Measurements from ENCODE around the gene MEGF11. TPM values are rescaled to one million over a fixed set of nuclear protein-coding genes. Genes with fewer than 3 reads are reported as not detected.

MEGF11 gene
- total RNA-seq, 1 donor from 2014 or later = not detected

- DNase-seq (ENCODE audit: low spot score) = no peak
- intact Hi-C loops (cut with DNase I) = loop anchor here (10.0 kb wide), 1 partner anchor 275 kb away; no protein-coding TSS in a partner anchor
Observed at GRCh38 chr15:65909831-65910230, 343.7 kb downstream of the MEGF11 start.

- intact Hi-C loops (cut with DNase I) = no loop called here
- DNase-seq (ENCODE audit: low spot score) = no peak
Observed at GRCh38 chr15:65908876-65909275, 344.7 kb downstream of the MEGF11 start.

GRCh38 chr15:65907661-65908060, 345.9 kb downstream of the MEGF11 start:
- intact Hi-C loops (cut with DNase I) = no loop called here
- DNase-seq (ENCODE audit: low spot score) = no peak

GRCh38 chr15:65906396-65906795, 347.2 kb downstream of the MEGF11 start:
- DNase-seq (ENCODE audit: low spot score) = no peak
- intact Hi-C loops (cut with DNase I) = no loop called here

- no peak for DNase-seq (ENCODE audit: low spot score)
- intact Hi-C loops (cut with DNase I) = no loop called here
Observed at GRCh38 chr15:65904301-65904700, 349.2 kb downstream of the MEGF11 start.

GRCh38 chr15:65903296-65904073, 350.1 kb downstream of the MEGF11 start:
- intact Hi-C loops (cut with DNase I) = no loop called here

GRCh38 chr15:65902373-65902772, 351.2 kb downstream of the MEGF11 start:
- DNase-seq (ENCODE audit: low spot score) = peak; percentile 89
- intact Hi-C loops (cut with DNase I) = no loop called here

More at GRCh38 chr15:65903296-65904073, 350.1 kb downstream of the MEGF11 start:
- DNase-seq (ENCODE audit: low spot score) = no peak

- intact Hi-C loops (cut with DNase I) = no loop called here
Observed at GRCh38 chr15:65901836-65902235, 351.7 kb downstream of the MEGF11 start.

GRCh38 chr15:65901336-65901735, 352.2 kb downstream of the MEGF11 start:
- intact Hi-C loops (cut with DNase I) = no loop called here
- no peak for DNase-seq (ENCODE audit: low spot score)

More at GRCh38 chr15:65901836-65902235, 351.7 kb downstream of the MEGF11 start:
- DNase-seq (ENCODE audit: low spot score) = no peak

- intact Hi-C loops (cut with DNase I) = no loop called here
Observed at GRCh38 chr15:65900488-65900887, 353.1 kb downstream of the MEGF11 start.

GRCh38 chr15:65896236-65896635, 357.3 kb downstream of the MEGF11 start:
- intact Hi-C loops (cut with DNase I) = no loop called here
- DNase-seq (ENCODE audit: low spot score) = no peak

More at GRCh38 chr15:65900488-65900887, 353.1 kb downstream of the MEGF11 start:
- no peak for DNase-seq (ENCODE audit: low spot score)

GRCh38 chr15:65893060-65893459, 360.5 kb downstream of the MEGF11 start:
- intact Hi-C loops (cut with DNase I) = no loop called here
- no peak for DNase-seq (ENCODE audit: low spot score)

GRCh38 chr15:65888981-65889380, 364.6 kb downstream of the MEGF11 start:
- no peak for DNase-seq (ENCODE audit: low spot score)
- intact Hi-C loops (cut with DNase I) = no loop called here

- no peak for DNase-seq (ENCODE audit: low spot score)
- intact Hi-C loops (cut with DNase I) = no loop called here
Observed at GRCh38 chr15:65887565-65887964, 366.0 kb downstream of the MEGF11 start.

GRCh38 chr15:65885668-65886218, 367.8 kb downstream of the MEGF11 start:
- no peak for DNase-seq (ENCODE audit: low spot score)
- intact Hi-C loops (cut with DNase I) = no loop called here

- DNase-seq (ENCODE audit: low spot score) = no peak
- intact Hi-C loops (cut with DNase I) = no loop called here
Observed at GRCh38 chr15:65884511-65884910, 369.0 kb downstream of the MEGF11 start.

GRCh38 chr15:65883571-65883970, 370.0 kb downstream of the MEGF11 start:
- intact Hi-C loops (cut with DNase I) = no loop called here
- DNase-seq (ENCODE audit: low spot score) = no peak

GRCh38 chr15:65881766-65882434, 371.6 kb downstream of the MEGF11 start:
- intact Hi-C loops (cut with DNase I) = no loop called here
- DNase-seq (ENCODE audit: low spot score) = no peak

- DNase-seq (ENCODE audit: low spot score) = no peak
- intact Hi-C loops (cut with DNase I) = no loop called here
Observed at GRCh38 chr15:65877749-65878148, 375.8 kb downstream of the MEGF11 start.

- DNase-seq (ENCODE audit: low spot score) = no peak
- intact Hi-C loops (cut with DNase I) = no loop called here
Observed at GRCh38 chr15:65875458-65875857, 378.1 kb downstream of the MEGF11 start.

- intact Hi-C loops (cut with DNase I) = no loop called here
Observed at GRCh38 chr15:65873256-65873655, 380.3 kb downstream of the MEGF11 start.

More at GRCh38 chr15:65873256-65873655, 380.3 kb downstream of the MEGF11 start:
- no peak for DNase-seq (ENCODE audit: low spot score)

All from cardiac septum (tissue), 1 donor.